Measurements from ENCODE around the gene DIS3.

DNA sequence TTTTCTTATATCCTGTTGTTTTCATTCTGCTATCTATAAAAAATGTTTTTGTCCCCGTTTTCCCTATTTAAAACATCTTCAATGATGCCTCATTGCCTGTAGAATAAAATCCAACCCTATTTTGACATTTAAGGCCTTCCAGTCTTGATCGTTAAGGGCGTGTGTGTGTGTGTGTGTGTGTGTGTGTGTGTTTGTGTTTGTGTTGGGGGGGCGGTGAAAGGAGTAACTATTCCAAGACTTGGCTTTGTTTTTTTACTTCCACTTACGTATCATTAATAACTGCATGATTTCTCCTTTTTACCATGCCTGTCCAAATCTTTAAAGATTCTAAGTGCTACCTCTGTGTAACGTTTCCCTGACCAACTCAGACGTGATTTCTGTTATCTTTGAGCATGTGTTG, 1.0 kb upstream of the DIS3 start:
- TF ChIP-seq, protein P1, sequence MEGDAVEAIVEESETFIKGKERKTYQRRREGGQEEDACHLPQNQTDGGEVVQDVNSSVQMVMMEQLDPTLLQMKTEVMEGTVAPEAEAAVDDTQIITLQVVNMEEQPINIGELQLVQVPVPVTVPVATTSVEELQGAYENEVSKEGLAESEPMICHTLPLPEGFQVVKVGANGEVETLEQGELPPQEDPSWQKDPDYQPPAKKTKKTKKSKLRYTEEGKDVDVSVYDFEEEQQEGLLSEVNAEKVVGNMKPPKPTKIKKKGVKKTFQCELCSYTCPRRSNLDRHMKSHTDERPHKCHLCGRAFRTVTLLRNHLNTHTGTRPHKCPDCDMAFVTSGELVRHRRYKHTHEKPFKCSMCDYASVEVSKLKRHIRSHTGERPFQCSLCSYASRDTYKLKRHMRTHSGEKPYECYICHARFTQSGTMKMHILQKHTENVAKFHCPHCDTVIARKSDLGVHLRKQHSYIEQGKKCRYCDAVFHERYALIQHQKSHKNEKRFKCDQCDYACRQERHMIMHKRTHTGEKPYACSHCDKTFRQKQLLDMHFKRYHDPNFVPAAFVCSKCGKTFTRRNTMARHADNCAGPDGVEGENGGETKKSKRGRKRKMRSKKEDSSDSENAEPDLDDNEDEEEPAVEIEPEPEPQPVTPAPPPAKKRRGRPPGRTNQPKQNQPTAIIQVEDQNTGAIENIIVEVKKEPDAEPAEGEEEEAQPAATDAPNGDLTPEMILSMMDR (IDR thresholded peaks at IDR 0.05): no peak
- TF ChIP-seq POLR2A (IDR thresholded peaks at IDR 0.05): no peak
